PC-3 (cell line): ENCODE data around the gene ILK. TPM values are rescaled to one million over a fixed set of nuclear protein-coding genes. Genes with fewer than 3 reads are reported as not detected.

Experiments used
- ATAC-seq: fragments of 200-7000 bp; cut with Tn5 transposase; 2 replicates; pipeline ENCODE4 v1.9.1; 2020; ENCODE audit warnings: mild to moderate bottlenecking, moderate library complexity
- BruUV-seq: library from RNA; stranded (reverse); fragments of 400-500 nt; replicated peaks from 2 replicates; lab custom pipeline; 2021; lab: Mats Ljungman, UMichigan
- CTCF ChIA-PET: fragments of 300-600 bp; sonication (Branson Sonifier 250); formaldehyde crosslinking; loops from one replicate; lab custom pipeline; 2022; ENCODE audit warnings: antibody characterized with exemption; lab: Charles Lee
- POLR2A ChIA-PET: fragments of 300-600 bp; sonication (Branson Sonifier 250); formaldehyde crosslinking; loops from one replicate; lab custom pipeline; 2022; ENCODE audit warnings: antibody characterized with exemption; ENCODE audit not compliant: unreplicated experiment; lab: Charles Lee
- DNase-seq: peaks from one replicate; pipeline ENCODE4 v3.0.0-alpha.2; 2015
- H2AFZ ChIP-seq: fragments of 300-600 bp; sonication (generic); 2 replicates; pipeline ENCODE4 v1.6.0; 2016; ENCODE audit warnings: antibody characterized with exemption, low read length
- H3F3A ChIP-seq: fragments of 300-600 bp; sonication (generic); one replicate; pipeline ENCODE4 v1.6.0; 2017; ENCODE audit warnings: antibody characterized with exemption, low read length, control low read depth, mild to moderate bottlenecking; ENCODE audit not compliant: unreplicated experiment
- H3K27ac ChIP-seq: fragments of 300-600 bp; sonication (generic); 2 replicates; pipeline ENCODE4 v1.5.1; 2016; ENCODE audit warnings: mild to moderate bottlenecking, low read length
- H3K27me3 ChIP-seq: fragments of 300-600 bp; sonication (generic); 2 replicates; pipeline ENCODE4 v1.6.1; 2016; ENCODE audit warnings: low read length, mixed read lengths
- H3K36me3 ChIP-seq: fragments of 300-600 bp; sonication (generic); 2 replicates; pipeline ENCODE4 v1.6.1; 2016; ENCODE audit warnings: low read depth, mixed run types, low read length, mixed read lengths
- H3K4me1 ChIP-seq: fragments of 300-600 bp; sonication (generic); 2 replicates; pipeline ENCODE4 v1.5.1; 2016; ENCODE audit warnings: low read length; ENCODE audit not compliant: insufficient read depth
- H3K4me2 ChIP-seq: fragments of 300-600 bp; sonication (generic); 2 replicates; pipeline ENCODE4 v1.6.0; 2016; ENCODE audit warnings: low read length
- H3K4me3 ChIP-seq: fragments of 300-600 bp; sonication (generic); 2 replicates; pipeline ENCODE4 v1.5.1; 2016; ENCODE audit warnings: mild to moderate bottlenecking, low read length, mixed read lengths
- H3K79me2 ChIP-seq: fragments of 300-600 bp; sonication (generic); 2 replicates; pipeline ENCODE4 v1.6.1; 2017; ENCODE audit warnings: low read length, mixed read lengths
- H3K9ac ChIP-seq: fragments of 300-600 bp; sonication (generic); 2 replicates; pipeline ENCODE4 v1.6.0; 2016; ENCODE audit warnings: mild to moderate bottlenecking, low read length
- H3K9me2 ChIP-seq: fragments of 300-600 bp; sonication (generic); replicated peaks from 2 replicates; pipeline ENCODE4 v1.6.1; 2016; ENCODE audit warnings: mixed run types, low read length, mixed read lengths
- H3K9me3 ChIP-seq: fragments of 300-600 bp; sonication (generic); 2 replicates; pipeline ENCODE4 v1.6.1; 2016; ENCODE audit warnings: low read length, mixed read lengths
- H4K20me1 ChIP-seq: fragments of 300-600 bp; sonication (generic); 2 replicates; pipeline ENCODE4 v1.6.1; 2016; ENCODE audit warnings: low read length, mixed read lengths
- EZH2 ChIP-seq: fragments of 300-600 bp; sonication (generic); IDR thresholded peaks from one replicate; pipeline ENCODE4 v1.6.1; 2017; ENCODE audit warnings: antibody characterized with exemption, mild to moderate bottlenecking, low read length; ENCODE audit not compliant: unreplicated experiment
- EZH2phosphoT487 ChIP-seq: fragments of 300-600 bp; sonication (generic); IDR thresholded peaks from 2 replicates; pipeline ENCODE4 v1.6.1; 2018; ENCODE audit warnings: mild to moderate bottlenecking, antibody characterized with exemption, low read length, borderline replicate concordance
- intact Hi-C: fragments of 100-400 bp; cut with micrococcal nuclease; formaldehyde crosslinking; loops from 2 replicates; pipeline ENCODE4 v1.9.0; 2023
- total RNA-seq: library from RNA; depleted of rRNA; stranded (reverse); fragments of >200 nt; gene quantifications from 2 replicates; pipeline ENCODE4 v1.2.3, GENCODE V29; 2014
- TF ChIP-seq, protein P1 (sequence below): fragments of 300-600 bp; sonication (generic); conservative IDR thresholded peaks from 2 replicates; pipeline ENCODE4 v1.5.1; 2017; ENCODE audit warnings: antibody characterized with exemption, low read depth, mild to moderate bottlenecking, low read length

The ILK gene
- total RNA-seq, 1 experiment from 2014 or later, result 73.9 TPM

GRCh38 chr11:6570691-6571427 is 32.7 kb upstream of the ILK start:
- ChIA-PET CTCF (no interaction called here), POLR2A (no interaction called here)
- peaks cover 16% of the 10 kb centered on the region for H3K4me1 ChIP-seq
- H3K4me3 ChIP-seq, result no peak overlapping the region
- no peak for ATAC-seq
- no peaks in the 10 kb centered on the region for H3K79me2 ChIP-seq
- H3F3A ChIP-seq, result no peaks in the 10 kb centered on the region
- no peak overlapping the region for H3K4me2 ChIP-seq
- H3K36me3 ChIP-seq, result no peaks in the 10 kb centered on the region
- no peak overlapping the region for H2AFZ ChIP-seq
- no peaks in the 10 kb centered on the region for H3K27me3 ChIP-seq
- no peaks in the 10 kb centered on the region for H4K20me1 ChIP-seq
- TF ChIP-seq EZH2 (no peak), EZH2phosphoT487 (no peak)
- TF ChIP-seq, protein P1, sequence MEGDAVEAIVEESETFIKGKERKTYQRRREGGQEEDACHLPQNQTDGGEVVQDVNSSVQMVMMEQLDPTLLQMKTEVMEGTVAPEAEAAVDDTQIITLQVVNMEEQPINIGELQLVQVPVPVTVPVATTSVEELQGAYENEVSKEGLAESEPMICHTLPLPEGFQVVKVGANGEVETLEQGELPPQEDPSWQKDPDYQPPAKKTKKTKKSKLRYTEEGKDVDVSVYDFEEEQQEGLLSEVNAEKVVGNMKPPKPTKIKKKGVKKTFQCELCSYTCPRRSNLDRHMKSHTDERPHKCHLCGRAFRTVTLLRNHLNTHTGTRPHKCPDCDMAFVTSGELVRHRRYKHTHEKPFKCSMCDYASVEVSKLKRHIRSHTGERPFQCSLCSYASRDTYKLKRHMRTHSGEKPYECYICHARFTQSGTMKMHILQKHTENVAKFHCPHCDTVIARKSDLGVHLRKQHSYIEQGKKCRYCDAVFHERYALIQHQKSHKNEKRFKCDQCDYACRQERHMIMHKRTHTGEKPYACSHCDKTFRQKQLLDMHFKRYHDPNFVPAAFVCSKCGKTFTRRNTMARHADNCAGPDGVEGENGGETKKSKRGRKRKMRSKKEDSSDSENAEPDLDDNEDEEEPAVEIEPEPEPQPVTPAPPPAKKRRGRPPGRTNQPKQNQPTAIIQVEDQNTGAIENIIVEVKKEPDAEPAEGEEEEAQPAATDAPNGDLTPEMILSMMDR, result no peak
- H3K9me3 ChIP-seq, result no peaks in the 10 kb centered on the region
- no peak overlapping the region for H3K27ac ChIP-seq
- H3K9ac ChIP-seq, result no peak overlapping the region
- BruUV-seq, result no TSS peak
- no peaks in the 10 kb centered on the region for H3K9me2 ChIP-seq
- DNase-seq, result no peak
- intact Hi-C loops, result no loop called here

DNA sequence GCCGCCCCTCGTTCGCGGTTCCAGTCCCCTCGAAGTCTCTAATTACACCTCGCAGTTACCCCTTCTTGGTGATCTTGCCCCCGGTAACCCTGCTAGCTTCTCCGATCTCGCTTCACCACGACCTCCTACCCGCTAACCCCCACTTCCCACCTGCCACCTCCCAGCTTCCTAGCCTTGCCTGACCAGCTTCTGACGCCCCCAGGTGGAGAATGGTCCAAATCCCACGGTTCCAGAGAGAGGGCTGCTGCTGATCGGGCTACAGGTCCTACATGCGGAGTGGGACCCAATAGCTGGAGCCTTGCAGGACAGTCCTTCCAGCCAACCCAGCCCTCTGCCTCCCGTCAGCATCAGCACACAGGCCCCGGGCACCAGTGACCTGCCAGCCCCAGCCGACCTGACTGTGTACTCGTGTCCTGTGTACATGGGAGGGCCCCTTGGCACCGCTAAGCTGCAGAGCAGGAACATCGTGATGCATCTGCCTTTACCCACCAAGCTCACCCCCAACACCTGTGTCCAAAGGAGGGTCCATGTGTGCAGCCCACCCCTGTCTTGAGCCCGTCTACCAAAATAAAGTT is 32.1 kb upstream of the ILK start:
- Histone ChIP-seq H3K4me3 (no peak overlapping the region), H3K36me3 (no peaks in the 10 kb centered on the region), H3K4me2 (no peak overlapping the region), H3K9ac (no peak overlapping the region), H3K27ac (no peak overlapping the region), H3K4me1 (peaks cover 16% of the 10 kb centered on the region), H3K79me2 (no peaks in the 10 kb centered on the region), H3F3A (no peaks in the 10 kb centered on the region), H2AFZ (no peak overlapping the region), H3K9me3 (no peaks in the 10 kb centered on the region), H4K20me1 (no peaks in the 10 kb centered on the region), H3K9me2 (no peaks in the 10 kb centered on the region), H3K27me3 (no peaks in the 10 kb centered on the region)
- intact Hi-C loops, result no loop called here
- CTCF ChIA-PET, result no interaction called here
- POLR2A ChIA-PET, result no interaction called here
- BruUV-seq, result no TSS peak
- DNase-seq, result no peak
- TF ChIP-seq, protein P1, result no peak
- TF ChIP-seq EZH2 (no peak), EZH2phosphoT487 (no peak)
- ATAC-seq, result no peak

- H4K20me1 ChIP-seq, result no peaks in the 10 kb centered on the region
- no peak overlapping the region for H3K4me2 ChIP-seq
- H3K79me2 ChIP-seq, result no peaks in the 10 kb centered on the region
- H3K9ac ChIP-seq, result no peak overlapping the region
- DNase-seq, result peak; percentile 49
- no peaks in the 10 kb centered on the region for H3K9me2 ChIP-seq
- no peaks in the 10 kb centered on the region for H3K27me3 ChIP-seq
- intact Hi-C loops, result no loop called here
- no TSS peak for BruUV-seq
- no peaks in the 10 kb centered on the region for H3F3A ChIP-seq
- H3K4me1 ChIP-seq, result peaks cover 16% of the 10 kb centered on the region
- H3K27ac ChIP-seq, result no peak overlapping the region
- H3K36me3 ChIP-seq, result no peaks in the 10 kb centered on the region
- POLR2A ChIA-PET, result no interaction called here
- CTCF ChIA-PET, result no interaction called here
- H2AFZ ChIP-seq, result no peak overlapping the region
- no peak for TF ChIP-seq EZH2phosphoT487
- TF ChIP-seq EZH2, result no peak
- TF ChIP-seq, protein P1, result no peak
- ATAC-seq, result peak; percentile 66
- H3K9me3 ChIP-seq, result no peaks in the 10 kb centered on the region
- no peak overlapping the region for H3K4me3 ChIP-seq
Observed at GRCh38 chr11:6572215-6572614, 31.4 kb upstream of the ILK start.
